Measurements from ENCODE around the gene USP6NL. TPM values are rescaled to one million over a fixed set of nuclear protein-coding genes. Genes with fewer than 3 reads are reported as not detected.

The USP6NL gene
- total RNA-seq, 1 donor from 2014 or later, result 20.0 TPM

- no peak for TF ChIP-seq CTCF (IDR thresholded peaks at IDR 0.05)
- Histone ChIP-seq H3K4me3 (no peak overlapping the region), H3K27ac (no peak overlapping the region), H3K9me3 (no peaks in the 10 kb centered on the region), H3K4me1 (peaks cover 29% of the 10 kb centered on the region), H3K27me3 (ENCODE audit: low read depth) (no peaks in the 10 kb centered on the region), H3K36me3 (no peaks in the 10 kb centered on the region)
- ATAC-seq (no peak), DNase-seq (no peak)
- intact Hi-C loops (cut with DNase I), result loop anchor here (10.0 kb wide), 1 partner anchor 78 kb away; no protein-coding TSS in a partner anchor
Measured at GRCh38 chr10:11527068-11527467, 84.4 kb downstream of the USP6NL start.

GRCh38 chr10:11525503-11525902 is 85.9 kb downstream of the USP6NL start:
- Histone ChIP-seq H3K36me3 (no peaks in the 10 kb centered on the region), H3K4me3 (no peak overlapping the region), H3K4me1 (peaks cover 33% of the 10 kb centered on the region), H3K9me3 (no peaks in the 10 kb centered on the region), H3K27ac (no peak overlapping the region), H3K27me3 (ENCODE audit: low read depth) (no peaks in the 10 kb centered on the region)
- DNase-seq, result no peak
- no peak for ATAC-seq
- no peak for TF ChIP-seq CTCF (IDR thresholded peaks at IDR 0.05)
- intact Hi-C loops (cut with DNase I), result loop anchor here (10.0 kb wide), 1 partner anchor 79 kb away; no protein-coding TSS in a partner anchor

GRCh38 chr10:11522821-11523245 is 88.6 kb downstream of the USP6NL start:
- H3K4me3 ChIP-seq, result no peak overlapping the region
- no peak for TF ChIP-seq CTCF (IDR thresholded peaks at IDR 0.05)
- no peak overlapping the region for H3K27ac ChIP-seq
- peaks cover 16% of the 10 kb centered on the region for H3K4me1 ChIP-seq
- H3K36me3 ChIP-seq, result no peaks in the 10 kb centered on the region
- DNase-seq, result no peak
- H3K9me3 ChIP-seq, result no peaks in the 10 kb centered on the region
- no peaks in the 10 kb centered on the region for H3K27me3 ChIP-seq (ENCODE audit: low read depth)
- ATAC-seq, result peak; percentile 71 to 77
- intact Hi-C loops (cut with DNase I), result loop anchor here (10.0 kb wide), 1 partner anchor 82 kb away; no protein-coding TSS in a partner anchor

- DNase-seq (no peak), ATAC-seq (peak in 1 of 2 donors; percentile 50)
- Histone ChIP-seq H3K4me1 (peaks cover 19% of the 10 kb centered on the region), H3K27me3 (ENCODE audit: low read depth) (no peaks in the 10 kb centered on the region), H3K36me3 (no peaks in the 10 kb centered on the region), H3K4me3 (no peak overlapping the region), H3K9me3 (no peaks in the 10 kb centered on the region), H3K27ac (no peak overlapping the region)
- TF ChIP-seq CTCF (IDR thresholded peaks at IDR 0.05), result no peak
- intact Hi-C loops (cut with DNase I), result loop anchor here (10.0 kb wide), 1 partner anchor 83 kb away; no protein-coding TSS in a partner anchor
Measured at GRCh38 chr10:11521860-11522259, 89.6 kb downstream of the USP6NL start.

GRCh38 chr10:11520892-11521291 is 90.6 kb downstream of the USP6NL start:
- Histone ChIP-seq H3K27ac (no peak overlapping the region), H3K27me3 (ENCODE audit: low read depth) (no peaks in the 10 kb centered on the region), H3K4me1 (peaks cover 29% of the 10 kb centered on the region), H3K9me3 (no peaks in the 10 kb centered on the region), H3K4me3 (no peak overlapping the region), H3K36me3 (no peaks in the 10 kb centered on the region)
- TF ChIP-seq CTCF (IDR thresholded peaks at IDR 0.05), result no peak
- ATAC-seq (no peak), DNase-seq (no peak)
- intact Hi-C loops (cut with DNase I), result loop anchor here (10.0 kb wide), 1 partner anchor 84 kb away; no protein-coding TSS in a partner anchor
